Transverse colon (tissue), 4 donors: Measurements from ENCODE around the gene ABO. TPM values are rescaled to one million over a fixed set of nuclear protein-coding genes. Genes with fewer than 3 reads are reported as not detected.

Experiments used
- DNase-seq: peaks from one replicate; pipeline ENCODE4 v3.0.0-alpha.2; 2019
- H3K27ac ChIP-seq, 4 donors: fragments of 200-600 bp; sonication (generic); 2 replicates each; pipeline ENCODE4 v1.5.1; 2016 to 2018; ENCODE audit warnings: inconsistent platforms in 4 of 4
- H3K27me3 ChIP-seq: fragments of 200-600 bp; sonication (generic); 2 replicates; pipeline ENCODE4 v1.5.1; 2017; ENCODE audit warnings: inconsistent platforms
- H3K36me3 ChIP-seq, 4 donors: fragments of 200-600 bp; sonication (generic); 2 replicates each; pipeline ENCODE4 v1.5.1; 2017 to 2019; ENCODE audit warnings: inconsistent platforms in 4 of 4
- H3K4me1 ChIP-seq, 4 donors: fragments of 200-600 bp; sonication (generic); 2 replicates each; pipeline ENCODE4 v1.5.1; 2017 to 2020; ENCODE audit warnings: inconsistent platforms in 4 of 4
- H3K4me3 ChIP-seq, 4 donors: fragments of 200-600 bp; sonication (generic); 1 replicate in 1 of 4; 2 replicates in 3 of 4; pipeline versions ENCODE4 v1.5.1 to v1.6.1; 2017 to 2019; ENCODE audit warnings: inconsistent platforms in 4 of 4
- H3K9me3 ChIP-seq, 2 donors: fragments of 200-600 bp; sonication (generic); 2 replicates each; pipeline ENCODE4 v1.5.1; 2017 to 2019; ENCODE audit warnings: inconsistent platforms in 2 of 2
- CTCF ChIP-seq, 5 experiments: fragments of 200-600 bp in 3 of 5; fragments of 450-650 bp in 2 of 5; sonication (generic) in 3 of 5; IDR thresholded peaks; 1 replicate in 2 of 5; 2 replicates in 3 of 5; pipeline ENCODE4 v1.5.1; 2016 to 2017; ENCODE audit warnings: antibody characterized with exemption in 5 of 5, inconsistent platforms in 3 of 5, mild to moderate bottlenecking in 2 of 5, moderate library complexity in 1 of 5
- EP300 ChIP-seq: sonication (generic); formaldehyde crosslinking; IDR thresholded peaks from one replicate; pipeline ENCODE4 v1.6.1; 2017; ENCODE audit warnings: antibody characterized with exemption, low read depth
- POLR2A ChIP-seq: fragments of 450-650 bp; IDR thresholded peaks from one replicate; pipeline ENCODE4 v1.6.1; 2016; ENCODE audit warnings: antibody characterized with exemption, mild to moderate bottlenecking, moderate library complexity
- POLR2AphosphoS5 ChIP-seq, 3 donors: sonication (generic); formaldehyde crosslinking; IDR thresholded peaks; one replicate each; pipeline ENCODE4 v1.6.1; 2016; ENCODE audit warnings: antibody characterized with exemption in 3 of 3
- WGBS, 2 donors: methylation state at CpG; one replicate each; pipeline ENCODE4 v1.1.5; 2018; ENCODE audit warnings: low coverage in 1 of 2; 5-methylcytosine and 5-hydroxymethylcytosine counted together
- in situ Hi-C, 4 donors: fragments of 200-750 bp; cut with MboI; loops; one replicate each; pipeline versions ENCODE4 v1.15.0 to v1.15.1; 2017; ENCODE audit warnings: low sequenced_read_pairs in 3 of 4, low pct_ligation_motif_present in 1 of 4, low pct_unique_long_range_greater_than_20kb in 1 of 4
- intact Hi-C: fragments of 100-400 bp; cut with DNase I; formaldehyde crosslinking; loops from one replicate; pipeline ENCODE4 v1.15.1; 2023; ENCODE audit warnings: low total_unique reads
- total RNA-seq, 4 donors: library from RNA; depleted of rRNA; stranded (reverse); fragments of >200 nt; gene quantifications; one replicate each; pipeline ENCODE4 v1.1.0, GENCODE V29; 2016

Gene ABO
- total RNA-seq, 4 donors from 2014 or later = 77.4 to 199 (median 141) TPM

DNA sequence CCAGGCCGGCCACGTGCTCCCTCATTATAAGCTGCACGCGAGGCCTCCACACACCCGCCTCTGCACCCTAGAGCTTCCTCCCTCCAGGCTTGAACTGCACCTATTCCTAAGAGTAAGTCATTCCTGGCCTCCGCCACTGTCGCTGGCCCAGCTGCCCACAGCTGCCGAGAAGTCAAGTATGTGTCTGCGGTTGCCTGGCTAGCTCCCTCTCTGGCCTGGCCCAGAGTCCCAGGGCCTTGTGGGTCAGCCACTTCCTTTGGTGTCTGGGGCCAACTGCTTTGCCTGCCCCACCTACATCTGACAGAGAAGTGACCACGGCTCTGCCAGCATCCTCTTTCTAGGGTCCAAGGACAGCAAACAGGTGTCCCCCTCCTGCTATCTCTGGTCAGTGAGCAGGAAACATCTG lies 18.3 kb downstream of the ABO start:
- in situ Hi-C loops = no loop called here
- intact Hi-C loops = no loop called here
- 67% methylated on average over 10 of the region's 10 CpGs; no CpG with 5 or more reads in 1 of the 2 donors for WGBS, 2 donors
- Histone ChIP-seq H3K4me3 (no peak overlapping the region), H3K9me3 (no peaks in the 10 kb centered on the region), H3K27me3 (no peaks in the 10 kb centered on the region), H3K36me3 (no peaks in the 10 kb centered on the region), H3K4me1 (peaks cover 0 to 24% (median 17%) of the 10 kb centered on the region in 4 donors), H3K27ac (peak overlapping the region in 1 of 4 donors; percentile 43)
- TF ChIP-seq EP300 (no peak), POLR2A (no peak), POLR2AphosphoS5 (IDR thresholded peaks at IDR 0.05) (no peak), CTCF (IDR thresholded peaks at IDR 0.05) (no peak)
- DNase-seq = no peak

DNA sequence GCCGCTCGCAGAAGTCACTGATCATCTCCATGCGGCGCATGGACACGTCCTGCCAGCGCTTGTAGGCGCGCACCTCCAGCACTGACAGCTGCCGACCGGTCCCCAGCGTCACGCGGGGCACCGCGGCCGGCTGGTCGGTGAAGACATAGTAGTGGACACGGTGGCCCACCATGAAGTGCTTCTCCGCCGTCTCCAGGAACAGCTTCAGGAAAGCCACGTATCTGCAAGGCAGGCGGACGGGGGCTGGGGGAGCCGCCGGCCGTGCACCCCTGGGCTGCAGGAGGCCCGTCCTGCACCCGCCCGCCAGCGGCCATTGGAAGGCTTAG lies 18.9 kb downstream of the ABO start:
- no peak overlapping the region for H3K27ac ChIP-seq
- no peak for DNase-seq
- intact Hi-C loops (no loop called here), in situ Hi-C loops (no loop called here)
- H3K27me3 ChIP-seq = no peaks in the 10 kb centered on the region
- no peaks in the 10 kb centered on the region for H3K36me3 ChIP-seq
- no peak overlapping the region for H3K4me3 ChIP-seq
- WGBS, 2 donors = 93% methylated on average over 30 of the region's 30 CpGs; no CpG with 5 or more reads in 1 of the 2 donors
- no peaks in the 10 kb centered on the region for H3K9me3 ChIP-seq
- no peak for TF ChIP-seq POLR2AphosphoS5 (IDR thresholded peaks at IDR 0.05)
- TF ChIP-seq CTCF (IDR thresholded peaks at IDR 0.05) = no peak
- no peak for TF ChIP-seq POLR2A
- TF ChIP-seq EP300 = no peak
- peaks cover 4 to 30% (median 22%) of the 10 kb centered on the region in 4 donors for H3K4me1 ChIP-seq

- H3K9me3 ChIP-seq = no peaks in the 10 kb centered on the region
- H3K4me3 ChIP-seq = no peak overlapping the region
- intact Hi-C loops = no loop called here
- in situ Hi-C loops = no loop called here
- TF ChIP-seq POLR2AphosphoS5 (IDR thresholded peaks at IDR 0.05) (no peak), CTCF (IDR thresholded peaks at IDR 0.05) (no peak), POLR2A (no peak), EP300 (no peak)
- 80 to 90% methylated on average over 3 to 42 of the region's 42 CpGs for WGBS, 2 donors
- no peaks in the 10 kb centered on the region for H3K27me3 ChIP-seq
- H3K36me3 ChIP-seq = no peaks in the 10 kb centered on the region
- no peak overlapping the region for H3K27ac ChIP-seq
- peaks cover 6 to 36% (median 26%) of the 10 kb centered on the region in 4 donors for H3K4me1 ChIP-seq
- no peak for DNase-seq
These were observed 19.4 kb downstream of the ABO start for GRCh38 chr9:133255371-133256135.

GRCh38 chr9:133254471-133254870 lies 20.5 kb downstream of the ABO start:
- Histone ChIP-seq H3K4me1 (peaks cover 6 to 46% (median 30%) of the 10 kb centered on the region in 4 donors), H3K27me3 (no peaks in the 10 kb centered on the region), H3K9me3 (no peaks in the 10 kb centered on the region), H3K4me3 (no peak overlapping the region), H3K36me3 (no peaks in the 10 kb centered on the region), H3K27ac (peak overlapping the region; percentile 87 to 92 (median 88))
- no peak for DNase-seq
- in situ Hi-C loops (no loop called here), intact Hi-C loops (no loop called here)
- TF ChIP-seq POLR2AphosphoS5 (IDR thresholded peaks at IDR 0.05) (no peak), EP300 (no peak), CTCF (IDR thresholded peaks at IDR 0.05) (no peak), POLR2A (no peak)
- WGBS, 2 donors = 70 to 77% methylated on average over 2 to 5 of the region's 5 CpGs
